Measurements from ENCODE around the gene OSBPL5. TPM values are rescaled to one million over a fixed set of nuclear protein-coding genes. Genes with fewer than 3 reads are reported as not detected.

Gene OSBPL5
- total RNA-seq, 1 experiment from 2014 or later = 21.1 TPM

GRCh38 chr11:3192511-3193372 is 27.6 kb upstream of the OSBPL5 start:
- Histone ChIP-seq H3K4me3 (ENCODE audit: insufficient read depth, low read depth, low read length) (no peak overlapping the region), H3K36me3 (replicated peaks; ENCODE audit: control insufficient read depth, insufficient read depth, low read length) (no peaks in the 10 kb centered on the region), H3K27me3 (ENCODE audit: control insufficient read depth, insufficient read depth, low read length) (no peaks in the 10 kb centered on the region)
- no peak for DNase-seq

- DNase-seq = peak; percentile 15
- Histone ChIP-seq H3K27me3 (ENCODE audit: control insufficient read depth, insufficient read depth, low read length) (no peaks in the 10 kb centered on the region), H3K4me3 (ENCODE audit: insufficient read depth, low read depth, low read length) (no peak overlapping the region)
Observed at GRCh38 chr11:3191586-3192324, 26.6 kb upstream of the OSBPL5 start.

GRCh38 chr11:3190600-3190999 is 25.5 kb upstream of the OSBPL5 start:
- peak; percentile 41 for DNase-seq
- no peaks in the 10 kb centered on the region for H3K27me3 ChIP-seq (ENCODE audit: control insufficient read depth, insufficient read depth, low read length)
- H3K4me3 ChIP-seq (ENCODE audit: insufficient read depth, low read depth, low read length) = no peak overlapping the region
- H3K36me3 ChIP-seq (replicated peaks; ENCODE audit: control insufficient read depth, insufficient read depth, low read length) = no peaks in the 10 kb centered on the region

More at GRCh38 chr11:3191586-3192324, 26.6 kb upstream of the OSBPL5 start:
- no peaks in the 10 kb centered on the region for H3K36me3 ChIP-seq (replicated peaks; ENCODE audit: control insufficient read depth, insufficient read depth, low read length)

DNA sequence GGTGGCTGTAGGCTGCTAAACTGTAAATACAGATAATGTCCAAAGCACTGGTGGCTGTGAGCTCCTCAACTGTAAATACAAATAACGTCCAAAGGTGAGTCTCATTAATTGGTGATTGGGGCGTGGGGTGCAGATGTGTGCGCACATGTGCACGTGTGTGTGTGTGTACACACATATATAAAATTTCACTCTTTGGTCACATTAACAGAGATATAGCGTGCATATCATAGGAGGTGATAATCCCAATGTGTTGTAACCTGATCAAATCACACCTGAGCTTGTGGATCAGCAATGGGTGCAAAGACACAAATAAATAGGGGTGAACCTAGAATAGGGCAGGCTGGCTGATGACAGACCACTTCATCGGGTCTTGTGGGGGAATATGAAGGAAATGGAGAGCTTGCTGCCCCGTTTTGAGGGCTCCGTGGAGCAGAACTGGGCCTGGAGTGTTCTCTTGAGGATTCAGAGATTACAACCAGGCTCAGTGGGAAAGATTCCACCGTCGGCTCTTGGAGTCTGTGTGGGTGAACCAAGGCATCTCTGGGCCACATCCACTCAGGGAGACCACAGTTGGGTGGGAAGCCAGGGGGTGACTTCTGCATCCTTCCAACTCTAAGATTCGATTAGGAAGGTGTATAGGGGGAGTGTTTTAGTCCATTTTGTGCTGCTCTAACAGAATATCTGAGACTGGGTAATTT is 24.9 kb upstream of the OSBPL5 start:
- Histone ChIP-seq H3K4me3 (ENCODE audit: insufficient read depth, low read depth, low read length) (no peak overlapping the region), H3K36me3 (replicated peaks; ENCODE audit: control insufficient read depth, insufficient read depth, low read length) (no peaks in the 10 kb centered on the region), H3K27me3 (ENCODE audit: control insufficient read depth, insufficient read depth, low read length) (no peaks in the 10 kb centered on the region)
- DNase-seq = peak; percentile 22

DNA sequence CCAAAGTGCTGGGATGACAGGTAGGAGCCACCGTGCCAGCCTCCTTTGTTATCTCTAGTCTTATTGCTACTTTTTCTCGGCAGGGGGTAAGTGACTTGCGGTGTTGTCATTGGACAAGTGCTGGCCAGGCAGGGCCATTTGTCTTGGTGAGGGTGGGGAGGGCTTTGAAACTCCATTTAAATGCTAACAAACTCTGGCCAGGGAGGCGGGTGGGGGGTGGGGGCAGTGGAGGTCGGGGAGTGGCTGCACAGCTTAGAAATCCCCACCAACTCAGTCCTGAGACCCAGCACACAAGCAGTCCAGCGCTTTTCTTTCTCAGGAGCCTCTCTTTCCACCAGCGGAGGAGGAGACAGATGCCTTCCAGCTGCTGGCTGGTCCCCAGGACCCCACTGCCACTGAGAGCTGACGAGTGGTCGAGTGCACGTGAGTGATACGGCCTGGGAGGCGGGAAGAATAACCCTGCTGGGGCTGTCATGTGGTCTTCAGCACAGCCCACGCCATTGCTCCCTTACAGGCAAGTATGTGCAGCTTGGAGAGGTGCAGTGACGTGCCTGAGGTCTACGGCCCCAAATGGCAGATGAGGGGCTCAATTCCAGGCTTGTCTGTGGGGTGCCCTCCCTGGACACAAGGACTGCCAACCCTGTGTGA is 24.2 kb upstream of the OSBPL5 start:
- no peak overlapping the region for H3K4me3 ChIP-seq (ENCODE audit: insufficient read depth, low read depth, low read length)
- peak; percentile 91 for DNase-seq
- H3K27me3 ChIP-seq (ENCODE audit: control insufficient read depth, insufficient read depth, low read length) = no peaks in the 10 kb centered on the region
- H3K36me3 ChIP-seq (replicated peaks; ENCODE audit: control insufficient read depth, insufficient read depth, low read length) = no peaks in the 10 kb centered on the region

DNA sequence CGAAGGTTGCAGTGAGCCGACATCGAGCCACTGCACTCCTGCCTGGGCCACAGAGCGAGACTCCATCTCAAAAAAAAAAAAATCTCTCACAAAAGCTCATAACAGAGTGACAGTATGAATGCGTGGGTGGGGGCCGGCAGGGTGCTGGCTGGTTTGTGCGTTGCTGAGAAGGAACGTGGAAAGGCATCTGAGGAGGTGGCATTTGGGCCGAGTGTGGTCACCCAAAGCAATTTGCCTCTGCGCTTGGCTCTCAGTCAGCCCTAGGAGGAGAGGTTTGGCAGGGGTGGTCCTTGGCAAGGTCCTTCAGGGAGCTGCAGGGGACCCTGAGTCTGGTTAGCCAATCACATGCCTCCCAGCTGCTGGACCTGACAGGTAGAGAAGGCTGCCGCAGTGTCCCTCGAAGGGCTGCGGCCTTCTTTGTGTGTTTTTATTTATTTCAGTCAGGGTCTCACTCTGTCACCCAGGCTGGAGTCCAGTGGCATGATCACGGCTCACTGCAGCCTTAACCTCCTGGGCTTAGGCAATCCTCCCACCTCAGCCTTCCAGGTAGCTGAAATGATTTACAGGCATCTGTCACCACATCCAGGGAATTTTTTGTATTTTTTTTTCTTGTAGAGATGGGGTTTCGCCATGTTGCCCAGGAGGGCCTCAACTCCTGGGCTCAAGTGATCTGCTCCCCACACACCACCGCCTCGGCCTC is 23.5 kb upstream of the OSBPL5 start:
- Histone ChIP-seq H3K27me3 (ENCODE audit: control insufficient read depth, insufficient read depth, low read length) (no peaks in the 10 kb centered on the region), H3K4me3 (ENCODE audit: insufficient read depth, low read depth, low read length) (no peak overlapping the region), H3K36me3 (replicated peaks; ENCODE audit: control insufficient read depth, insufficient read depth, low read length) (no peaks in the 10 kb centered on the region)
- peak; percentile 61 for DNase-seq

GRCh38 chr11:3186166-3186953 is 21.2 kb upstream of the OSBPL5 start:
- H3K4me3 ChIP-seq (ENCODE audit: insufficient read depth, low read depth, low read length) = no peak overlapping the region
- no peaks in the 10 kb centered on the region for H3K27me3 ChIP-seq (ENCODE audit: control insufficient read depth, insufficient read depth, low read length)
- H3K36me3 ChIP-seq (replicated peaks; ENCODE audit: control insufficient read depth, insufficient read depth, low read length) = no peaks in the 10 kb centered on the region
- peak; percentile 13 for DNase-seq

DNA sequence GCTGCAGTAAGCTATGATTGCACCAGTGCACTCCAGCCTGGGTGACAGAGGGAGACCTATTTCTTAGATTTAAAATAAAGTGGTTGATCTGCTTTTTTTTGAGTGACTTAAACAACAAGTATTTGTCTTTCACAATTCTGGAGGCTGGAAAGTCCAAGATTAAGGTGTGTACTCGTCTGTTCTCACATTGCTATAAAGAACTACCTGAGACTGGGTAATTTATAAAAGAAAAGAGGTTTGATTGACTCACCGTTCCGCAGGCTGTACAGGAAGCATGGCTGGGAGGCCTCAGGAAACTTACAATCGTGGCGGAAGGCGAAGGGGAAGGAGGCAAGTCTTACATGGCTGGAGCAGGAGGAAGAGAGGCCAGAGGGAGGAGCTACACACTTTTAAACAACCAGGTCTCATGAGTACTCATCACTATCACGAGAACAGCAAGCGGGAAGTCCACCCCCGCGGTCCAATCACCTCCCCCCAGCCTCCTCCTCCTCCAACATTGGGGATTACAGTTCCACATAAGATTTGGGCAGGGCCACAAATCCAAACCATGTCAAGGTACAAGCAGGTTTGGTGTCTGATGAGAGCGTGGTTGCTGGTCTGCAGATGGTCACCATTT is 19.7 kb upstream of the OSBPL5 start:
- no peaks in the 10 kb centered on the region for H3K27me3 ChIP-seq (ENCODE audit: control insufficient read depth, insufficient read depth, low read length)
- no peak overlapping the region for H3K4me3 ChIP-seq (ENCODE audit: insufficient read depth, low read depth, low read length)
- no peaks in the 10 kb centered on the region for H3K36me3 ChIP-seq (replicated peaks; ENCODE audit: control insufficient read depth, insufficient read depth, low read length)
- no peak for DNase-seq

DNA sequence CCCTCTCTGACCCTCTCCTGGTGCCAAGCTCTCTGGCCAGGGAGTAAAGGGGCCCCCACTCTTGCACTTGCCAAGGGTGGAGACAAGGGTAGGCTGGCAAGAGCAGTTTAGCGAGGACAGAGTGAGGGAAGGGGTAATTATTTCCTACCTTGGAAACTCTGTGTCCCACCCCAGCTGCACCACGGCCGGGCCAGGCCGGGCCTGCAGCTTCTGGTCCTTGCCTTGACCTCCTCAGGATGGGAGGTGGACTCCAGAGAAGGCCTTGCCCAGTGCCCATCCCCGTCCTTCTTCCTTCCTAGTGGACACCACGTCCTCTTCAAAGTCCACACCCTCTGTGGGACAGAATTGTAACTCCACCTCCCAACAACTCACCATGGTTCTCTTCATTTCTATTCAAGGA is 18.4 kb upstream of the OSBPL5 start:
- peak; percentile 23 for DNase-seq
- H3K36me3 ChIP-seq (replicated peaks; ENCODE audit: control insufficient read depth, insufficient read depth, low read length) = no peaks in the 10 kb centered on the region

DNA sequence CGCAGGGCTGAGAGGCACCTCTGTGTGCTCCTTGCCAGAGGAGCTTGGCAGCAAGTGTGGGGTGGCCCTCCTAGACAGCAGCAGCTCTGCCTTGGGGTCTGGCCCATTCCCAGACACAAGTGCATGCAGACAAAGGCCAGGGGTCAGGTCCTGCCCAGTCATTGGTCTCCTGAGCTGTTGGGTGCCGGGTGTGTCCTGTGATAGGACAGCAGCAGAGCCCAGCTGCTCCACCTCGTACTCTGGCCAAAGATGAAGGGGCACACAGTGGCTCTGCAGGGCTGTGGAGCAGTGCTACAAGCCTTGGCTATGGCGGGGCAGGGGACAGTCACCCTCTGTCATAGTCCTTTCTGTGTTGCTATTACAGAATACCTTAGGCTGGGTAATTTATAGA is 17.3 kb upstream of the OSBPL5 start:
- H3K36me3 ChIP-seq (replicated peaks; ENCODE audit: control insufficient read depth, insufficient read depth, low read length) = no peaks in the 10 kb centered on the region
- no peaks in the 10 kb centered on the region for H3K27me3 ChIP-seq (ENCODE audit: control insufficient read depth, insufficient read depth, low read length)
- H3K4me3 ChIP-seq (ENCODE audit: insufficient read depth, low read depth, low read length) = no peak overlapping the region
- DNase-seq = peak; percentile 38

More for the DNA sequence above, 18.4 kb upstream of the OSBPL5 start:
- H3K27me3 ChIP-seq (ENCODE audit: control insufficient read depth, insufficient read depth, low read length) = no peaks in the 10 kb centered on the region
- no peak overlapping the region for H3K4me3 ChIP-seq (ENCODE audit: insufficient read depth, low read depth, low read length)

DNA sequence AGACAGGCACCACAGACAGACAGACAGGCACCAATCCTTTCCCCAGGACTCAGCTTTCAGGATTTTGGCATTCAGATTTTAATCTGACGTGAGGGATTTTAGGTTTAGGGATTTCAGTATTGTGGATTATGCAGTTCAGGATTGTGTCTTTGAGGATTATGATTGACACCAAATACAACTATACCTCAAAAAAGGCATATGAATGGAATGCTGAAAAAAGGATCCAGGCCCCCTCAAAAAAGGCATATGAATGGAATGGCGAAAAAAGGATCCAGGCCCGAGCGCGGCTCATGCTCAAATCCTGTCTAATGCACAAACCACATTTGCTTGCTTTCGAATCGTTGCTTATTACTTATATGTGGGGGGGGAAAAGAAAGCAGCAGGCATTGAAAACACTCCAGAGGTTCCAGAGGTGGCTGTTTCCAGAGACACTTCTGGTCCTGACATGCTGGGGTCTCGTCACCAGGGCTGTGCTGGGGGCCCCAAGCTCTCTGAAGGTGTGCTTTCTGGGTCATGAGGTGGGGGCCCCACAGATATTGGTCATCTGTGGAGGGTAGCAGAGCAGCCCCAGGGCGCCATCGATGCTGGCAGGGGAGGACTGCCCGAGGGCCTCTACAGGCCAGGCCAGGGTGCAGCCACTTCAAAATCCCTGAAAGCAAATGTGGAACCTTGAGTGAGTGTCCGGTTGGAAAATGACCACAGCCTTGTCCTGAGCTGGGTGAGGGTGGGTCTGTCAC is 16.8 kb upstream of the OSBPL5 start:
- Histone ChIP-seq H3K4me3 (ENCODE audit: insufficient read depth, low read depth, low read length) (no peak overlapping the region), H3K36me3 (replicated peaks; ENCODE audit: control insufficient read depth, insufficient read depth, low read length) (no peaks in the 10 kb centered on the region), H3K27me3 (ENCODE audit: control insufficient read depth, insufficient read depth, low read length) (no peaks in the 10 kb centered on the region)
- DNase-seq = peak; percentile 31

- no peaks in the 10 kb centered on the region for H3K36me3 ChIP-seq (replicated peaks; ENCODE audit: control insufficient read depth, insufficient read depth, low read length)
- H3K27me3 ChIP-seq (ENCODE audit: control insufficient read depth, insufficient read depth, low read length) = no peaks in the 10 kb centered on the region
- DNase-seq = no peak
- no peak overlapping the region for H3K4me3 ChIP-seq (ENCODE audit: insufficient read depth, low read depth, low read length)
Observed at GRCh38 chr11:3180869-3181268, 15.8 kb upstream of the OSBPL5 start.
